SK-N-SH (cell line): ENCODE data around the gene CAMK1.

Experiments used
- EP300 ChIP-seq, 2 experiments: IDR thresholded peaks; 2 replicates each; pipeline versions ENCODE4 v1.4.0 to v1.6.1; 2012; ENCODE audit warnings: borderline replicate concordance in 1 of 2, low read depth in 1 of 2, low read length in 1 of 2
- EZH2phosphoT487 ChIP-seq: fragments of 200-600 bp; sonication (generic); IDR thresholded peaks from 2 replicates; pipeline ENCODE4 v1.6.1; 2017; ENCODE audit warnings: low read depth, mixed run types, mild to moderate bottlenecking, antibody characterized with exemption, moderate library complexity, borderline replicate concordance
- FOXM1 ChIP-seq: IDR thresholded peaks from 2 replicates; pipeline ENCODE4 v1.4.0; 2012; ENCODE audit warnings: low read depth, mild to moderate bottlenecking
- POLR2AphosphoS5 ChIP-seq: IDR thresholded peaks from 2 replicates; pipeline ENCODE4 v1.6.1; 2012; ENCODE audit warnings: low read depth, low read length
- RAD21 ChIP-seq: IDR thresholded peaks from 2 replicates; pipeline ENCODE4 v1.6.1; 2012; ENCODE audit warnings: mild to moderate bottlenecking, low read length
- TAF1 ChIP-seq: IDR thresholded peaks from 2 replicates; pipeline ENCODE4 v1.6.1; 2012; ENCODE audit warnings: low read depth, mild to moderate bottlenecking, low read length, moderate library complexity, borderline replicate concordance
- TEAD4 ChIP-seq: IDR thresholded peaks from 2 replicates; pipeline ENCODE4 v1.4.0; 2012; ENCODE audit warnings: mild to moderate bottlenecking, borderline replicate concordance; ENCODE audit not compliant: insufficient read depth
- YY1 ChIP-seq: IDR thresholded peaks from 2 replicates; pipeline ENCODE4 v1.4.0; 2012; ENCODE audit warnings: low read depth, mild to moderate bottlenecking
- TF ChIP-seq, protein P1 (sequence below): fragments of 200-600 bp; sonication (generic); IDR thresholded peaks from 2 replicates; pipeline ENCODE4 v1.6.1; 2017; ENCODE audit warnings: antibody characterized with exemption, mild to moderate bottlenecking, moderate library complexity

DNA sequence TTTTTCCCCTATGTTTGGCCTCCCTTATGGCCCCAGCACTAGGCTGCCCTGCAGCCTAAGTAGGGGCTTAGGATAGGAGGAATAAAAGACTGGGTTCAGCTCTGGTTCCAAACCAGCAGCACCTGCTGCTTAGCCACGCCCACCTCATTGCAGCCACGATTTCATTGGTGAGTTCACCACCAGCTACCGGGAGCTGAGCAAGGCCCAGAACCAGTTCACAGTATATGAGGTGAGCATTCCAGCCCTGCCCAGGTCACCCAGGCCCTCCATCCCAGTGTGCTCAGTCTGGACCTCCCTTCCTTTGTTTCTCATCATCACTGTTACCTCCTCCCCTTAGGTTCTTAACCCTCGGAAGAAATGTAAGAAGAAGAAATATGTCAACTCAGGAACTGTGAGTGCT is 54.6 kb downstream of the CAMK1 start:
- no peak for TF ChIP-seq POLR2AphosphoS5
- TF ChIP-seq, protein P1, sequence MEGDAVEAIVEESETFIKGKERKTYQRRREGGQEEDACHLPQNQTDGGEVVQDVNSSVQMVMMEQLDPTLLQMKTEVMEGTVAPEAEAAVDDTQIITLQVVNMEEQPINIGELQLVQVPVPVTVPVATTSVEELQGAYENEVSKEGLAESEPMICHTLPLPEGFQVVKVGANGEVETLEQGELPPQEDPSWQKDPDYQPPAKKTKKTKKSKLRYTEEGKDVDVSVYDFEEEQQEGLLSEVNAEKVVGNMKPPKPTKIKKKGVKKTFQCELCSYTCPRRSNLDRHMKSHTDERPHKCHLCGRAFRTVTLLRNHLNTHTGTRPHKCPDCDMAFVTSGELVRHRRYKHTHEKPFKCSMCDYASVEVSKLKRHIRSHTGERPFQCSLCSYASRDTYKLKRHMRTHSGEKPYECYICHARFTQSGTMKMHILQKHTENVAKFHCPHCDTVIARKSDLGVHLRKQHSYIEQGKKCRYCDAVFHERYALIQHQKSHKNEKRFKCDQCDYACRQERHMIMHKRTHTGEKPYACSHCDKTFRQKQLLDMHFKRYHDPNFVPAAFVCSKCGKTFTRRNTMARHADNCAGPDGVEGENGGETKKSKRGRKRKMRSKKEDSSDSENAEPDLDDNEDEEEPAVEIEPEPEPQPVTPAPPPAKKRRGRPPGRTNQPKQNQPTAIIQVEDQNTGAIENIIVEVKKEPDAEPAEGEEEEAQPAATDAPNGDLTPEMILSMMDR, result no peak
- TF ChIP-seq YY1, result no peak
- TF ChIP-seq EP300 (IDR thresholded peaks at IDR 0.05; ENCODE audit: borderline replicate concordance in 1 of 2, low read depth in 1 of 2, low read length in 1 of 2), result no peak
- no peak for TF ChIP-seq RAD21
- TF ChIP-seq TEAD4, result no peak
- TF ChIP-seq FOXM1, result no peak
- no peak for TF ChIP-seq TAF1
- TF ChIP-seq EZH2phosphoT487, result no peak
